DMS53 treated with DMSO at 0.1 percent for 48 hours (cell line): ENCODE results near the gene NAPA.

ENCODE experiments used
- DNase-seq: peaks from one replicate; lab custom pipeline; 2025; ENCODE audit not compliant: unreplicated experiment; lab: John Stamatoyannopoulos, UW

Gene NAPA

DNA sequence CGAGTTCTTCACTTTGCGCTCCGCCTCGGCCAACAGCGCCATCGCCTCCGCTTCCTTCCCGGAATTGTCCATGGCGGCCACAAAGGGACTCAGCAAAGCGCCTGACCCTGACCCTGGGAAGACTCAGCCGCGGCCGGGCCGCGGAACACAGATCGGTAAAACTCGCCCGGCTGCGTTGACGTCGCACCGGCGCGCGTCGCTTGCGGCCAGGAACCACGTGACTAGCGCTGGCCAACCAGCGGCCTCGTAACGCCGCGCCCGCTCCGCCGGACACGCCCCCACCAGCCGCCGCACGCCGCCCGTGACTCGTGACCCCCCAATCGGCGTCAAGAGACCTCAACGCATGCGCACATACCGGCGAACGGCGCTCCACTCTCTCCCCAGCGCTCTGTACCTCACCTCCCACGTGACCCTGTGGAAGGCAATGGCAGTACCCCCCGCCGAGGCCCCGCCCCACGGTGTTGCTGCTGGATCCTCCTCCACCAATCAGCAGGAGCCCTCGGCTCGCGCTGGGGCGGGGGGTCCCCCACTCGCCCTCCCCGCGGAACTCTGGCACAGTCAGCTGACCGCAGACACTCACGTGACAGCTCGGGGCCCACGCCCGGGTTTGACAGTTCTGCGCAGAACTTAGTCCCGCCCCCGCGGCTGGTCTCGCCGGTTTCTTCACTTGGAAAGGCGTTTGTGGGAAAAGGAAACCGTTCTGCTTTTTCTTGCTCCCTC is at the start of gene NAPA:
Gene NAPA, minus strand, starts transcription at position 195 of the 720 bp plus-strand sequence. Its CDS starts 123 bp downstream, at position 72.
- DNase-seq: peak; percentile 99

DNA sequence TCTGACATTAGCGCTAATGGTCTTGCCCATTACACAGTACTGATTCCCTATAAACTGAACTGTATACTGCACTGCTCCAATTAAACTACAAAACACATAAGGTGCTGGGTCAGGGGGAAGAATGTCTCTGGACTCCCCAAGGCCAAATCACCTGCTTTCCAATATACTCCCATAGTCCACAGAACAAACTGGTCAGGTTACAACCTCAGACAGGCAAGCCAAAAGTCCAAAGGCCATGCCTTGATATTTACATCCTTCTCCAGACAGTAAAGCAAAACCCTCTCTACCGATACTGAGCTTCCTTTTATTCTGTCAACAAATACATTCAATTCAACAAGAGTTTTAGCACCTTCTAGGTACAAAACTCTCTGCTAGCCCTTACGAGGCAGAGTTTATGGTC is 49.2 kb upstream of the NAPA start:
- DNase-seq: peak; percentile 7

DNA sequence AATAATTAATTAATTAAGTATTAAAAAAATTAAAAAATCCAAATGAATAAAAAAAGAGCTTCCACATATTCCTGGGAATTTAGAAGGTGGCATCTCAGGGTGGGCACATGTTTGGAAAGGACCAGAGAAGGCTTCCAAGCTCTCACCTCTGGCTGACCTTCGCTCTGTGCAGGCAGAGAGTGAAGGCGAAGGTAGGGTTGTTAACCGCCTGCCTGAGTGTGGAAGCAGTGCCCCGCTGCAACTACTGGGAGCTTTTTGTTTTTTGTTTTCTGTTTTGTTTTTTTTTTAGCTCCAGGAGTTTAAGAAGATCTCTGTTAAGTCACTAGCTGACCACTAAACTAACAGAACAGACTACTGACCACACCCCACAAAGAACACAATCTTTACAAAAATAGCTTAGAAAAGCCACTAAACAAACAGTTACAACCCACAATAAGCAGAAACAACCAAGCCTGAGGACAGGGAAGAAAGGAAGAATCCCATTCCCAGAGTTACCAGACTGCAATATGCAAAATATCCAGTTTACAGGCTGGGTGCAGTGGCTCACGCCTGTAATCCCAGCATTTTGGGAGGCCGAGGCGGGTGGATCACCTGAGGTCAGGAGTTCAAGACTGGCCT is 46.7 kb upstream of the NAPA start:
- DNase-seq: no peak

DNA sequence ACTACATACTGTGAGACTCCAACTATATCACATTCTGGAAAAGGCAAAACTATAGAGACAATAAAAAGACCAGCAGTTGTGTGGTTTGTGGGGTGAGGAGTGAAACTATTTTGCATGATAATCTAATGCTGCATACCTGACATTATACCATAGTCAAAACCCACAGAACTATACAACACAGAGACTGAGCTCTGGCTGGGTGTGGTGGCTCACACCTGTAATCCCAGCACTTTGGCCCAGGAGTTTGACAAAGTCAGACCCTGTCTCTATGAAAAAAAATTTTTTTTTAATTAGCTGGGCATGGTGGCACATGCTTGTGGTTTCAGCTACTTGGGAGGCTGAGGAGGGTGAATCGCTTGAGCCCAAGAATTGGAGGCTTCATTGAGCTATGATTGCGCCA is 46.1 kb upstream of the NAPA start:
- DNase-seq: no peak

DNA sequence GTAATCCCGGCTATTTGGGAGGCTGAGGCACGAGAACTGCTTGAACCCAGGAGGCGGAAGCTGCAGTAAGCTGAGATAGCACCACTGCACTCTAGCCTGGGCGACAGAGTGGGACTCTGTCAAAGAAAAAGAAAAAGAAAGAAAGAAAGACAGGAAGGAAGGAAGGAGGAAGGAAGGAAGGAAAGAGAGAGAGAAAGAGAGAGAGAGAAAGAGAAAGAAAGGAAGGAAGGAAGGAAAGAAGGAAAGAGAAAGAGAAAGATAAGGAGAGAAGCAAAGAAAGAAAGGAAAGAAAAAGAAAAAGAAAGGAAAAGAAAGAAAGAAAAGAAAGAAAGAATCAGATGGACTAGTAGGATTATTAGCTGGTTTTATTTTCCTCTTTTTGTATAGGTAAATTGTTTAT is 35.3 kb upstream of the NAPA start:
- no peak for DNase-seq

DNA sequence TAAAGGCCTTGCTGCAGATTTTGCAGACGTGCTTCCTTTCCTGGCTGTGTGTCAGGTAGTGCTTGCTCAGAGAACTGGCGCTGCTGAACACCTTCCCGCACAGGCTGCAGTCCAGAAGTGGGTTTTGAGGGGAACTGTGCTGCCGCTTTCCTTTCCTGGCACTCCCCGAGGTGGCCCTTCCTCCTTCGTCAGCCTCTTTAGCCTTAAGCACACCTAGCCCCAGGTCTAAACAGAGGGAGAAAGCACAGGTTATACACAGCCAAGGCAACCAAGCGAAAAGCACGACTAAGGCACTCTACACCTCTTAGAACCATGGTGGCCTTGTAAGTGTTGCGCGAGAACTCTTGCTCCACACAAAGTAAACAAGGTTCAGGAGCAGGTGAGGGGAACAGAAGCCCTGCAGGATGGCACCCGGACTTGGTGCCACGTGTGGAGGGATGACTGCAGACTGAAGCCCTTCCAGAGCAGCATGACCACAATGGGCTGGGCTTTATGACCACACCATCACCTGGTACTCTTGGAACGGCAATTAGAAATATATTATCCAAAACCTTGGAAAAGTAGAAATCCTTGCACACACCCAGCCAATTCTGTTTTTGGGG is 34.5 kb upstream of the NAPA start:
- DNase-seq: peak; percentile 13

DNA sequence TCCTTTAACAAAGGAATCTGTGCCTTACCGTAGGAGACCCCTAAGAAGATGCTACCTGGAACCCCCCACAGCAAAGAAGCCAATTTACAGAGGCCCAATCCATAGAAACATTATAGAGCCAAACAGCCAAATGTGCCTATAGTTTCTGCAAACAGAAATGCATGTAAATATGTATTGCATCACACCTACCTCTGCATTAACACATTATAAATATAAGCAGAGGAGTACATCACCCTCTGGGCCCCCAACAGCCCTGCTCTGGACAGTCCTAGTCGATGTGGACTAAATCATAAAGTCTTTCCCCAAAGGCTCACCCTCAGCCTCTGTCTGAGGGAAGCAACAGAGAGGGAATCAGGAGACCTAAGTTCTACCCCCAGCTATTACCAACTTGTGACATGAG is 32.3 kb upstream of the NAPA start:
- DNase-seq: no peak

DNA sequence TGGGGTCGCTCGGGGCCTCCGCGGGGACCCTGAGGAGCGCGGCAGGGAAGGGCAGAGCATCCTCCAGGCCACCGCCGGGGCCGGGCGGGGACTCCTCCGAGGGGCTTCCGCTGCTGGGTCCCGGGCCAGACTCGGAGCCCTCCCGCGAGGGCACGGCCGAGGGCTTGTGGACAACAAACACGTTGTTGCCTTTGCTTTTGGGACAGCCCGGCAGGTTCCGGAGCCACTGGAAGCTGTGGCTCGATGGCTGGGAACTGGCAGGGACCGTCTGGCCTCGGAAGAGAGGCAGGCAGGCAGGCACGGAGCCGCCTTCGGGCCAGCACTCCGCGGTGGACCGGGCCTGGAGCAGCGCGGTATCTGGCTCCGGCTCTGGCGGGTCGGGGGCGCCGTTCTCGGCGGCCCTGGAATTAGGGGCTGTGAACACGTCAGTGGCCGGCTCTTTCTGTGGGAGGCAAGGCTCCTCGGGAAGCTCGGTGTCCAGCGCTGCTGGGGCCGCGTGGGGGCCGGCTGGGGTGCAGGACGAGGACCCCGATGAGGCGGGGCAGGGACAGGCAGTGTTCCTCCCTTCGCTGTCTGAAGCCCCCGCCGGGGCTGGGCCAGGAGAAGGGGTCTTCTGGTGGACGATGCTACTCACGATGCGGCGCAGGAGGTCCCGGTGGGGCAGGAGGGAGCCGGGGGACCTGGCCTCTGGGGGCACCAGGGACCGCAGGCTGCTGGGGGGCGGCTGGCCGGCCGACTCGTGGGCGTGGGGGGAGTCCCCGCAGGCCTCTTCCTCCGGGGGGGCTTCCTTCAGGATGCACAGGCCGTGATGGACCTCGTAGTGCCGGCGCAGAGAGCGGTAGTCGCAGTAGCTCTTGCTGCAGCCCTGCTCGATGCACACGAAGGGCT is 30.4 kb upstream of the NAPA start:
- DNase-seq: no peak

DNA sequence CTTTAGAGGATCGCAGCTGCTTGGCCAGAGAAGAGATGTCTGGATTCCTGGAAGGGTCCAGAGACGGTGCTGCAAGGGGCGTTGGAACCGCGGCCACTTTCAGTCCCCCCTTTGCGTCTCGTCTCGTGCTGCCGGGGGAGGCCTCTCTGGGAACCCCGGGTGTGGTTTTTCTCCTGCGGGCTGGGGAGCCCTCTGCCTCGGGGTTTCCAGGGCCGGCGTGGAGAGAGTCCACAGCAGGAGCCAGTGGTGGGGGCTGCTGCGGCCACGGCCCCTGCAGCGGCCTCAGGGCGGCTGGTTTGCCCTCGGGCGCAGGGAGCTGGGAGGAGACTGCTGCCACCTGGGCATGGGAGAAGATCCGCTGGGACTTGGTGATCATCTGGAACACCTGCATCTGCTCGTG is 29.6 kb upstream of the NAPA start:
- no peak for DNase-seq

DNA sequence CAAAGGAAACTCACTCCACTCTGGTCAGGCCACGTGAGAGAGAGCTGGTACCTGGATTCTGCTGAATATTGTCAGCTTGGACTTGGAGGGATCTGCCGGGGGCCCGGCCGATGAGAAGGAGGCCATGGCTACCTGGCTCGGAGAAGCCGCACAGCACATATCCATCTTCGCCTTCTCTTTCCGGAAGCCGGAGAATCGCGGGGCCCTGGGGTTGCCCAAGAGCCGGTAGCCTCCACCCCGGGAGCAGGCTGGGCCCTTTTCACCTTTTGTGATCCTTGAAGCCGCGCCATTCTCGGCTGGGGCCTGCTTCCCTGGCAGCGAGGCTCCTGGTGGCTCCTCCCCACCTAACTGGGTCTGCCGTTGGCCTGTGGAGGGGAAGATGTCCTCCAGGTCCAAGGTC is 29.2 kb upstream of the NAPA start:
- no peak for DNase-seq

DNA sequence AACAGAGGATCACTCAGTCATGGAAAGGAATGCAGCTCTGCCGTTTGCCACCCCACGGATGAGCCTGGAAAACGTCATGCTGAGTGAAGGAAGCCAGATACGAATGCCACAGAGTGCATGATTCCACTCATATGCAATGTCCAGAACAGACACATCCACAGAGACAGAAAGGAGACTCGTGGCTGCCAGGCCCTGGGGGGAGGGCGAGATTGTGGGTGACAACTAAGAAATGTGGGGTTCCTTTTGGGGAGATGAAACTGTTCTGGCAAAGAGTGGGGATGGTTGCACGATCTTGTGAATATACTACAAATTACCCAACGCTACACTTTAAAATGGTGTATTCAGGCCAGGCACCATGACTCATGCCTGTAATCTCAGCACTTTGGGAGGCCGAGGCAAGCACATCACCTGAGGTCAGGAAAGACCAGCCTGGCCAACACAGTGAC is 27.2 kb upstream of the NAPA start:
- no peak for DNase-seq

DNA sequence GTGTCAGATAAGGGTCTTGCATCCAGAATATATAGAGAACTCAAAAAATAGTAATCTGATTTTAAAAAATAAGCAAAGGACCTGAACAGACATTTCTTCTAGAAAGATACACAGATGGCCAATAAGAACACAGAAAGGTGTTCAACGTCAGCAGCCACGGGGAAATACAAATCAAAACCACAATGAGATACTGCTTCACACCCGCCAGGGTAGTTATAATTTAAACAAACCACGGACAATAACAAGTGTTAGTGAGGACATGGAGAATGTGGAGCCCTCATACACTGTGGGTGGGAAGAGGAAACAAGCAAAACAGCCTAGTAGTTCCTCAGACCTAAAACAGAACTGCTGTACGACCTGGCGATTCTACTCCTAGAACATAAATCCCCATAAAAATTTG is 26.7 kb upstream of the NAPA start:
- no peak for DNase-seq

DNA sequence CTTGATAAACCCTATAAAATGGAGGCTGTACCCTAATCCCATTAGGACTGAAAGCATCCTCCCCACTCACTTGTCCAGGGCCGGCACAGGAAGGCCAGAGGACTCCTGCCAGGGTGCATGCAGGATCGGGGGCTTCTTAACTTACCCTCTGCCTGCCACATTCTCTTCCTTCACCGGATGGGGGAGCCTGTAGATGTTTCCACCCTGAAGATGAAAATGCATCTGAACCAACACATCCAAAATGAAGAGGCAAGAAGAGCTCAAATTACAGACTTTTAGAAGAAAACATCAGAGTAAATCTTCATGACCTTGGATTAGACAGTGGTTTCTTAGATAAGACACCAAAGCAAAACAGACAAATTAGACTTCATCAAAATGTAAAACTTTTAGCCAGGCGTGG is 25.9 kb upstream of the NAPA start:
- no peak for DNase-seq

DNA sequence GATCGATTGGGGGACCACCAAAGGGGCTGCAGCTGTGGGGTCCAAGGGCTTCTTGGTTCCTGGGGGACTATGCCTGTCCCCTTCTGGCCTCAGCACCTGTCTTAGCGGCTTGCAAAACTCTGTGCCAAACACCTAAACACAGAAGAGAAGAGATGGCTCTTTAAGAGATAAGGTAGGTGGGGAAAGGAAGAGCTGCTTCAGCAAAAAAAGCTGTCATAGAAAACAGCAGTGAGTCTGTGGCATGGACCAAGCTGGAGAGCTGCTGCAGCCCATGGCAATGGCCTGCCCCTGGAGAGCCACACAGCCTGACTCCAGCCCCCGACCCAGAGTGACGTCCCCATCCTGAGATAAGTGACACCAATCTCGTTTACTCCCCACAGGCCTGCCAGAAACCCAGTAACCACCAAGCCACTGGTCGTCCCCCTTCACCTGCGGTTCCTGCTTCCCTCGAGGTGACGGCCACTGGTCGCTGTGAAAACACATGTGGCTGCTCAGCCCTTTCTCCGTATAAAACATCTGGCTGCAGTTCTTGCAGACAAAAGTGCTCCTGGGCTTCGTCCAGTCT is 25.0 kb upstream of the NAPA start:
- DNase-seq: no peak

DNA sequence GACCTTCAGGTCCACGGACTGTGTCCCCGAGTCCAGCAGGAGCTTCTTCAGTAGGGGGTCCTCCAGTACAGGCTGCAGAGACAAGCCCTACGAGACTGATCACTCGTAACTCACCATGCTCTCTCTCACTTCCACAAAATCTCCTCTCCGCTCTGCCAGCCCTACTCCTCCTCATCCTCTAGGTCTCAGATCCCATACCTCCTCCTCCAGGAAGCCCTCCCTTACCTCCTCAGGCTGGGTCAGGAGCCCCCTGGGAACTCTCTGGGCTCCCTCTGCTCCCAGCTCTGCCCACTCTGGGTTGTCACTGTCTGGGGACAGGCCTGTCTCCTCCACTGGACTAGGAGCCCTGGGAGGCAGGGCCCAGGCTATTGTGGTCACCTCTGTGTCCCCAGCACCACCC is 23.9 kb upstream of the NAPA start:
- no peak for DNase-seq

DNA sequence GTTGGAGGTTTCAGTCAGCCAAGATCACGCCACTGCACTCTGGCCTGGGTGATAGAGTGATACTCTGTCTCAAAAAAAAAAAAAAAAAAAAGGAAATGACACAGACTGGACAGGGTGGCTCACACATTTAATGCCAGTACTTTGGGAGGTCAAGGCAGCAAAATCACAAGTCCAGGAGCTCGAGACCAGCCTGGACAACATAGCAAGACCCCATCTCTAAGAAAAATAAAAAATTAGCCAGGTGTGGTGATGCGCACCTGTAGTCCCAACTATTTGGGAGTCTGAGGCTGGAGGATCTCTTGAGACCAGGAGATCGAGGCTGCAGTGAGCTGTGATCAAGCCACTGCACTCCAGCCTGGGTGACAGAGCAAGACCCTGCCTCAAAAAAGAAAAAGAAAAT is 22.6 kb upstream of the NAPA start:
- DNase-seq: no peak

DNA sequence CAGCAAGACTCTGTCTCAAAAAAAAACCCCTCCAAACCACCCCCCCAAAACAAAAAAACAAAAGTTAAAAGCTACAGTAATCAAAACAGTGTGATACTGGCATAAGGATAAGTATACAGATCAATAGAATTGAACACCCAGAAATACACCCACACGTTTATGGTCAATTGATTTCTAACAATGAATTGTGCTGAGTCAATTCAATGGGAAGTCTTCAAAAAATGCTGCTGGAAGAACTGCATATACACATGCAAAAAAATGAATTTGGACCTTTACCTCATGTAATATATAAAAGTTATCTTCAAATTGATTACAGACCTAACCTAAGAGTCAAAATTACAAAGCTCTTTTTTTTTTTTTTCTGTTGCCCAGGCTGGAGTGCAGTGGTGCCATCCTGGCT is 19.8 kb upstream of the NAPA start:
- no peak for DNase-seq

DNA sequence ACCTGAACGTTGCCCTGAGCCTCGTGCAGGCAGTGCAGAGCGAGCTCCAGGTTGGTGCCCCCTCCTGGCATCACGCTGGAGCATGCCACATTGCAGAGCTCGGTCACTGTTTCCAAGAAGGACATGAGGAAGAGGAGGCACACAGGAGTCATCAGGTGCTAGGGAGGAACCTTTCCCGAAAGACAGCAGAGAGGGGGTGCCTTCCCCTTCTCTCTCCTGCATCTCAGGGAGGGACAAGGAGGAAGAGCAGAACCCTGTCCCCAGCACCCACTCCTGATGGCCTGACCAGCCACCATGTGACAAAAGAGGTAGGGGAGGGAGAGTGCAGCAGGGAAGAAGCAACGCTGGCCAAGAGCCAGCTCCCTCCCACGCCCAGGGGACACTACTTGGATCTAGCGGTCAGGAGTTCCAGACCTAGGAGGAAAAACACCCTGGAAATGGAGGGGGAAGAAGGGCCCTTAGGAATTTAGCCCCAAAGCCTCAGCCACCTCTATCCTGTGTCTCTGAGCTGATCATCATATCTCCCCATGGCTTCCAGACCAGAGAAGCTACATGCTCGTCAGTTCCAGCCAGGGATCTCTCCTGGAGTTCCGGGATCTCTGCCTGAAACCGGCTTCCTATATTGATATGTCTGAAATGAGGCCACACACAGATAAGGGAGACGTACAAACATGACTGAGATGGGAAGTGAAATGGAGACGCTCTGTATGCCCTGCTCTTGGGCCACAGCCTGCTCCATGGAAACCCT is 17.0 kb upstream of the NAPA start:
- no peak for DNase-seq

DNA sequence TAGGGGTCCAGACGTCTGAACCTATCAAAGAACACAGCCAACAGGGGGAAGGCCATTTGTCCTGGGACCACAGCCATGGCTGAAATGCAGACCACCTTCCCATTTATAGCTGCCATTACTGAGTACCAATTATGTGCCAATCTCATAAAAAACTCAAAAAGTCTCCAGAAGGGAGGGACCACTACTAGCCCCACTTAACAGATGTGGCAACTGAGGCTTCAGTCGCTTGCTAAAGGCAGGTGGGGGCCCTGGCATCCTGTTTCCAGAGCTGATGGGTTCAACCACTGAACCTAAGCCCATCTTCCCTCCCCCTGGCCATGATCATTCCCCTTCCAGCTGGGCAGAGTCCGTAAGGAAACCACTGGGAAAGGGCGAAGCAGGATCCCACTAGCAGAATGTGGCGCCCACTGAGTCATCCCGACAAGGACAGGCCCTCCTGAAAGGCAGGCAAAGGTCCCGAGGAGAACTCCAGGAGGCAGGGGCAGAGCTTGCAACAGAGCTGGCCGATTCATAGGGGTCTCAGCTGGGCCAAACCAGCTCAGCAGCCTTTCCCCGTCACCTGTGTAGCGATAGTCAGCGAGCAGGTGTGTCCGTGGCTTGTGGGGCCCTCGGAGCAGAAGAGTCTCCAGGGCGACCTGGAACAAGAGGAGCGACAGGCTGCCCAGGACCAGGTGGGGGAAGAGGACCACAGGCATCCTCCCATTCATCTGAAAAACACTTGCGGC is 14.3 kb upstream of the NAPA start:
- no peak for DNase-seq

DNA sequence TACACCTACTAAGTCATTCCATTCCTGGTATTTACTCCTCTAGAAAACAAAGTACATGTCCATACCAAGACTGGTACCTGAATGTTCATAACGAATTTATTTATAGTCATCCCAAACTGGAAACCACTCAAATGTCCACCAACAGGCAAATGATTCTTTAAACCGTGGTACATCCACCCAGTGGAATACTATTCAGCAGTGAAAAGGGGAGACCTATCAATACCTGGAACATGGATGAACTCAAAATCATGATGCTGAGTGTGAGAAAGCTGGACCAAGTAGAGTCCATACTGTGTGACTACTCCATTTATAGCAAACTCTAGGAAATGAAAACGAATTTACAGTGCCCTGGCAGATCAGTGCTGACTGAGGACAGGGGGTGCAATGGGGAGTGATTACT is 11.9 kb upstream of the NAPA start:
- no peak for DNase-seq
